ENCODE data around the gene GPHN.

GRCh38 chr14:67228325-67228984 lies 720.5 kb downstream of the GPHN start:
- TF ChIP-seq, protein P1, sequence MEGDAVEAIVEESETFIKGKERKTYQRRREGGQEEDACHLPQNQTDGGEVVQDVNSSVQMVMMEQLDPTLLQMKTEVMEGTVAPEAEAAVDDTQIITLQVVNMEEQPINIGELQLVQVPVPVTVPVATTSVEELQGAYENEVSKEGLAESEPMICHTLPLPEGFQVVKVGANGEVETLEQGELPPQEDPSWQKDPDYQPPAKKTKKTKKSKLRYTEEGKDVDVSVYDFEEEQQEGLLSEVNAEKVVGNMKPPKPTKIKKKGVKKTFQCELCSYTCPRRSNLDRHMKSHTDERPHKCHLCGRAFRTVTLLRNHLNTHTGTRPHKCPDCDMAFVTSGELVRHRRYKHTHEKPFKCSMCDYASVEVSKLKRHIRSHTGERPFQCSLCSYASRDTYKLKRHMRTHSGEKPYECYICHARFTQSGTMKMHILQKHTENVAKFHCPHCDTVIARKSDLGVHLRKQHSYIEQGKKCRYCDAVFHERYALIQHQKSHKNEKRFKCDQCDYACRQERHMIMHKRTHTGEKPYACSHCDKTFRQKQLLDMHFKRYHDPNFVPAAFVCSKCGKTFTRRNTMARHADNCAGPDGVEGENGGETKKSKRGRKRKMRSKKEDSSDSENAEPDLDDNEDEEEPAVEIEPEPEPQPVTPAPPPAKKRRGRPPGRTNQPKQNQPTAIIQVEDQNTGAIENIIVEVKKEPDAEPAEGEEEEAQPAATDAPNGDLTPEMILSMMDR (IDR thresholded peaks at IDR 0.05) = no peak
- TF ChIP-seq POLR2A (IDR thresholded peaks at IDR 0.05) = no peak
- no peak for TF ChIP-seq POLR2AphosphoS5 (IDR thresholded peaks at IDR 0.05)
- no peak for TF ChIP-seq EP300 (IDR thresholded peaks at IDR 0.05)
